GM18505 (cell line): Measurements from ENCODE around the gene MORN5.

ENCODE experiments used
- ATAC-seq: cut with Tn5 transposase; IDR thresholded peaks from one replicate; pipeline ENCODE4 v1.9.1; 2021; ENCODE audit not compliant: unreplicated experiment
- POLR2A ChIP-seq: IDR thresholded peaks from 4 replicates; pipeline ENCODE4 v1.6.1; 2011; ENCODE audit warnings: borderline replicate concordance; ENCODE audit not compliant: insufficient read depth, insufficient read length; ENCODE audit errors: extremely low read depth

MORN5 gene

DNA sequence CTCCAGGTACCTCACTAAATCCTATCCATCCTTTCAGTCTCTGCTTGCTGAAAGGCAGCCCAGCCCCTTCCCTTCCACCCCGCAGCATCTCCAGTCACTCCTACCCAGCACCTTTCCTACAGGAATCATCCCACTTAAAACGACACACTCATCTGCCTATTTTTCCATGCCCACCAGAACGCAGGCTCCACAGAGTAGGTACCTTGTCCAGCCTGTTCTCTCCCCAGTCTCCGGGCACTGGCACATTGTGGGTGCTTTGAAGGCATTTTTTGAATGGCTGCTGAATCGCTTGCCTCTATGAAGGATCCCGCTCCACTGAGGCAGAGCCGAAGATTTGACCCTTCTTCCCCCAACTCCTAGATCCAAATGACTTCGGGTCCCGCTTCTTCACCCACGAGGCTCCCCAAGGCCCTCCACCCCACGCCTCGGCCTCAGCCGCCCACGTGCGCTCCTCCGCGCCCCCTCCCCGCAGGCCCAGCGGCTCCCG lies 53.4 kb downstream of the MORN5 start:
- no peak for ATAC-seq
- TF ChIP-seq POLR2A: no peak

GRCh38 chr9:122213589-122214413 lies 54.1 kb downstream of the MORN5 start:
- ATAC-seq: peak; percentile 52
- no peak for TF ChIP-seq POLR2A

DNA sequence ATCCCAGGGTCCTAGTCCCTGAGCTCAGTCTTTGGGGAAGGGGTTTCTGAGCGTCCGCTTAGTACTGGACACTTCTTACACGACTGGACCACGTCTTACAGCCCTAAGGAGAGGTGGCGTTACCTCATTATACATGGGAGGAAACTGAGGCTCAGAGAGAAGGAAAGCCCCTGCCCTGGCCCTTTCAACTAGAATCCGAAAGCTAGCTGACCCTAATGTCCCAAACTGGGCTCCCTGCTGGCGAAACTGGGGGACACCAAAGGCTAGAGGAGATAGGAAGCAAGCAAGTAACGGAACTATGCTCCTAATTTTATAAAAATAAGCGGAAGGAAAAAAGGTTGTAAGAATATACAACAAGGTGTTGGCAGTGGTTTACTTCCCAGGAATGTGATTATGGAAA lies 54.8 kb downstream of the MORN5 start:
- ATAC-seq: no peak
- TF ChIP-seq POLR2A: no peak

- no peak for ATAC-seq
- no peak for TF ChIP-seq POLR2A
Measured at GRCh38 chr9:122215663-122216062, 56.0 kb downstream of the MORN5 start.

GRCh38 chr9:122216138-122216797 lies 56.6 kb downstream of the MORN5 start:
- no peak for ATAC-seq
- TF ChIP-seq POLR2A: no peak

DNA sequence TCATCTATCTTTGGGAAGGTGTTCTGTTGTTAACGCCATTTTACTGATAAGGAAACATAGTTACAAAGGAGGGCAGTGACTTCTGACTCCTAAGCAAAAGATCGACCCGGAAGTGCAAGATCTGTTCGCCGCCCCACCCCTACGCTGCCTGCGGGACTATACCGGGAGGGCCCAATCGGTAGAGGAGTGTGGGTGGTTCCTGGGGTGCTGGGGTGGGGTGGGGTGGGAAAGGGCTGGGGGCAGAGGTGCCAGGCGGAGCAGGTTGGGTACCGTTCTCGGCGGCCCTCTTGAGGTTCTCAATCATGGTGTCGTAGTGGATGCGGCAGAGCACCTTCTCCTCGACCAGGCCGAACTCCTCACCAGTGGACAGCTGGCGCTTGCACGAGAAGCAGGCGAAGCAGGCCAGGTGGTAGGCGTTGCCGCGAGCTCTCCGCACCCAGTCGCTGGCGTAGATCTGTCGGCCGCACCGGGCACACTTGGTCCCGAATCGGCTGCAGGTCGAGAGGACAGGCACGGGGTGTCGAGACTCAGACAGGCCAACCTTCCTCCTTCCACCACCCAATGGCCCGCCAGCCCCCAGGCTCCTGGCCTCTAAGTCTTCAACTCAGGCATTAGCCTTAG lies 57.2 kb downstream of the MORN5 start:
- no peak for TF ChIP-seq POLR2A
- no peak for ATAC-seq

- no peak for TF ChIP-seq POLR2A
- no peak for ATAC-seq
Measured at GRCh38 chr9:122217640-122218039, 57.9 kb downstream of the MORN5 start.

DNA sequence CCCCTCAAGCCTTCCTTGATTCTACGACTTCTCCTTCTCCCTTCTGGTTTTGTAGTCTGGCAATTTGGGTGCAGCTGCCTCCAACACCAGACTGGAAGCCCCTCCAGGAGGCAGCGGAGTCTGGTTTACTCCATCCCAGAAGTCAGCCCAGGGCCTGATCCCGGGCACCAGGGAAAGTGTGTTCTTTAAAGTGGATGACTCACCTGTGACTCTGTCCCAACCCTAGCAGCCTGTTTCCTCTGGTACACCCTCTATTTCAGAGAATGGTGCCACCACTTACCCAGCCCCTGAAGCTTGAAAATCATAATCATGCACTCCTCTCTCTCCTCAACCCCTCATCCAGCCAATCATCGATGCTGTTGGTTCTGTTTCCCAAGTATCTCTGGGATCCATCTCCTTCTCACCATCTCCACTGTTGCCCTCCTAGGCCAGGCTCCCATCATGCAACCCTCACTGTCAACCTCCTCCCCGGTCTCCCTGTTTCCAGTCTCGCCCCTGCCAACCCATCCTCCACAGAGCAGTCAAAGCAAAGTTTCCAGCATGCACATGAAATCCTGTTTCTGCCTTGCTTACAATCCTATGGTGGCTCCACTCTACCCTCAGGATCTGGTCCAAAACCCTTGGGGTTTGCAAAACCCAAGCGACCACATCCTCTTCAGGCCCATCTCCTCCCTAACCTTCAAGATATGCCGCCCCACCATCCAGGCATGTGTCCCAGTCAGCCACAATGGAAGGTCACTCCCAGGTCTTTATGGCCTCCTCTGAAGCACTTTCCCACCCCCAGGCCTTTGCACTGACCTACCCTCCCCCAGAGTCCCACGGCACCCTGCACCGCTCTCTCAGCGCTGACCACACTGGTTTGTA lies 58.6 kb downstream of the MORN5 start:
- ATAC-seq: no peak
- TF ChIP-seq POLR2A: no peak

GRCh38 chr9:122218935-122219855 lies 59.5 kb downstream of the MORN5 start:
- no peak for TF ChIP-seq POLR2A
- ATAC-seq: no peak

DNA sequence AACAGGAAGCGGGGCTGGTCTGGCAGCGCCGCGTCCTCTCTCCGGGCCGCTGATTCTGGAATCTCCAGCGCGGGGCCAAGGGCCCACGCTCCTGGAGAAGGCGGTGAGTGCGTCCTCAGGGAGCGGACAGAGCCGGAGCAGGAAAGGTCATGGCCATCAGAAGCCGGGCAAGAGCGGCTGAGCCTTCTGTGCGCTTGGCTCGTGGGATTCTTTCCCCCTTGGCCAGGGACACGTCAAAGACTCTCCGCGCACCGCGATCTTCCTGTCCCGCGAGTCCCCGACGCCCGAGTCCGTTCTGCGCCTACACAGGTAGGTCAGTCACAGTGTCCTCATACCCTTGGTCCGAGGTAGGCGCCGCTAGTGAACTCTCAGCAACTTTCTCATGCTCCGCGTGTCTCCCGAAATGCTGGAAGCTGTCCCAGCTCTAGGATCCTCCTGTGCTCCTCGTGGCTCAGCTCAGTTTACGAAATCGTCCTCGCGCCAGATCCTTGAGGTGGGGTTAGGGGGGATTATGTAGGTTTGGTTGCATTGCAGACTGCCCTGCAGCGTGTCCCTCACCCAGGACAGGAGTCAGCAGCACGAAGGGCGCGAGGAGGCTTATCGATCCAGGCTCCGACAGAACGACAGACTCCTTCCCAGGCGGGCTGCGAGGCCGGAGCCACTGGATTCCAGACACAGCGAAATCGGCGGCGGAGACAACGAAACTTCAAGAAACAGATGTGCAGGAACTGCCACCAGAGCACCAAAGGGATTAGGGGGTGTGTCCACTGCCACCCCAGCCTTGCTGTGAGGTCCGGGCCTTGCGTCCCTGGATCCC lies 60.4 kb downstream of the MORN5 start:
- ATAC-seq: no peak
- TF ChIP-seq POLR2A: no peak

GRCh38 chr9:122220673-122221182 lies 61.0 kb downstream of the MORN5 start:
- no peak for TF ChIP-seq POLR2A
- ATAC-seq: no peak
